Left hindlimb (tissue), 1 donor: ENCODE measurements around the gene MUC4.
A peak's percentile ranks its signal among the peaks of the same experiment; 100 is the strongest.
"Not testable (repeated sequence)": the region's sequence is repeated elsewhere in the genome, so short reads cannot be mapped to it uniquely, and the experiment has no call there.

Experiments used
- DNase-seq: peaks from one replicate; pipeline ENCODE4 v3.0.0-alpha.2; 2018

MUC4 gene

DNA sequence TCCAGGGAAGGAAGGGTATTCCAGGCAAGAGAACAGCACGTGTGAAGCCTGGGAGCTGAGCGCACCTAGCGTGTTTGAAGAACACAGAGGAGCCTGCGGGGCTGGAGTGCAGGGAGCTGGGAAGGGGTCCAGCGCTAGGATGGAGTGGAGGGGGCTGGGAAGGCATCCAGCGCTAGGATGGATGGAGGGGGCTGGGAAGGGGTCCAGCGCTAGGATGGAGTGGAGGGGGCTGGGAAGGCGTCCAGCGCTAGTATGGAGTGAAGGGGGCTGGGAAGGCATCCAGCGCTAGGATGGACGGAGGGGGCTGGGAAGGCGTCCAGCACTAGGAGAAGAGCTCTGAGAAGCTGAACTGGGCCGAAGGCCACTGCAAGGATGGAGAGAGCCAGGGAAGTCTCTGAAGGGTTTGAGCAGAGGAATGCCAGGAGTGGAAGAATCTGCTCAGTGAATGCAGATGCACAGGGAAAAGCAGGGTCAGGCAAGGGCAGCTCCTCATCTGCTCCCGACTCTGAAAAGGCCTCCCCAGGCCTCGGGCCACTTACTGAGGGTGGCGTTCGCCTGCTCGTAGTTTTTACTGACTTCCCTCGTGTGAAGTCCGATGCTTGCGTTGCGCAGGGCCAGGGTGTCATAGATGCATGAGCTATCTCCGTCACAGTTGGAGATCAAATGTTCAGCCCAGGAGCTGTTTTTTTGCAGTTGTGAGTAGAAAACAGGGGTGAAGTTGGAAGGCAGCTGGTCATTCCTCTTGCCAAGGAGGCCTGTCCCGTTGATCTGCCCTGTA is 51.2 kb downstream of the MUC4 start:
- DNase-seq, result peak; percentile 72

DNA sequence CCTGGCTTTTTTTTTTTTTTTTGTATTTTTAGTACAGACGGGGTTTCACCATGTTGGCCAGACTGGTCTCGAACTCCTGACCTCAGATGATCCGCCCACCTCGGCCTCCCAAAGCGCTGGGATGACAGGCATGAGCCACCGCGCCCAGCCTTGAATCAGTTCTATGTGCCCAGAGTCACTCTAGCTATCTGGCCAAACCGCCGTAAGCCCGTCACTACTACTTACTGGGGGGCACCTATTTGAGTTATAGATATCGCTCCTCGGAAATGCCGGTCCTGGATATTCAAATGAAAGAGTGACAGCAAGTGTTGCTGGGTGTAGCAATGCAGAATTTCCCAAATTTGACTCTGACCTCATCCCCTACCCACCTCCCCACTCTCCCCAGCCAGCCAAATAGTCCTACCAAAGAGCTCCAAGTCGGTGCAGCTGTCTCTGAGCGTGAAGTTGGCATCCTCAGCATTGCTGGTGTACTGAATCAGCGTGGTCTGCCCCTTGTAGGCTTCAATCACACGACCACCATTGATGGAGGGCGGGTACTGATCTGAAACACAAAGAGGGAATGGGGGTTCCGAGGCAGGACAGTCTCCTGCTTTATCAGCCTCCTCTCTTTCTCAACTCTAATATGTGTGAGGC is 52.9 kb downstream of the MUC4 start:
- DNase-seq, result no peak

DNA sequence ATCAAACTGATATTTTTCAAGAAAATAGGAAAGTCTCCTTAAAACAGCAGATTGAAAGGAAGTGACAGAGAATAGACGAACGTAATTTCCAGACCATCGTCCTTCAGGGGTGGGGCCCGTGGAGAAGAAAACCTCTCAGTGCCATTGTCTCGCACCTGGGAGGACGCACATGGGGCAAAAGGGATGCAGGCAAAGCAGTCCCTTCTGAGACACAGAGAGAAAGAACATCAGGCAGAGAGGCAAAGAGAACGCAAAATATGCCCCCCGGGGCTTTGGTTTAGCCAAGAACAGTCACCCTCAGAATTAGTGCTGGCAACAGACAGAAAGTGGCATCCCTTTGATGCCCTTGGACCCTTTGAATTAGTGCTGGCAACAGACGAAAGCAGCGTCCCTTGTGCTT is 53.9 kb downstream of the MUC4 start:
- no peak for DNase-seq

DNA sequence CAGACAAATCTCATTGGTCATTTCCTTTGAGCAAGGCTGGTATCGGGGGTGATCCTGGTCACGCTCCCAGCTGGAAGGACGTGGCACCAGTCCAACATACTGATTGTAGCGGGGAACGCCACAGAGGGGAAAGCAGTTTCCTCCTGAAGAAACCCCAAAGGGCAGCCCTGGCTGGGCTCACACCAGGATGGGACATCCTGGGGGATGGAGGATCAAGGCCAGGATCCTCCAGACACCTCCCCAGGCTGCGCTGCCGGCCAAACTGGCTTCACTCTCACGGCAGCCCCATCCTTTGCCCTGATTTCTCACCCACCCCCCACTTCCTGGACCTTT is 54.3 kb downstream of the MUC4 start:
- DNase-seq, result no peak

DNA sequence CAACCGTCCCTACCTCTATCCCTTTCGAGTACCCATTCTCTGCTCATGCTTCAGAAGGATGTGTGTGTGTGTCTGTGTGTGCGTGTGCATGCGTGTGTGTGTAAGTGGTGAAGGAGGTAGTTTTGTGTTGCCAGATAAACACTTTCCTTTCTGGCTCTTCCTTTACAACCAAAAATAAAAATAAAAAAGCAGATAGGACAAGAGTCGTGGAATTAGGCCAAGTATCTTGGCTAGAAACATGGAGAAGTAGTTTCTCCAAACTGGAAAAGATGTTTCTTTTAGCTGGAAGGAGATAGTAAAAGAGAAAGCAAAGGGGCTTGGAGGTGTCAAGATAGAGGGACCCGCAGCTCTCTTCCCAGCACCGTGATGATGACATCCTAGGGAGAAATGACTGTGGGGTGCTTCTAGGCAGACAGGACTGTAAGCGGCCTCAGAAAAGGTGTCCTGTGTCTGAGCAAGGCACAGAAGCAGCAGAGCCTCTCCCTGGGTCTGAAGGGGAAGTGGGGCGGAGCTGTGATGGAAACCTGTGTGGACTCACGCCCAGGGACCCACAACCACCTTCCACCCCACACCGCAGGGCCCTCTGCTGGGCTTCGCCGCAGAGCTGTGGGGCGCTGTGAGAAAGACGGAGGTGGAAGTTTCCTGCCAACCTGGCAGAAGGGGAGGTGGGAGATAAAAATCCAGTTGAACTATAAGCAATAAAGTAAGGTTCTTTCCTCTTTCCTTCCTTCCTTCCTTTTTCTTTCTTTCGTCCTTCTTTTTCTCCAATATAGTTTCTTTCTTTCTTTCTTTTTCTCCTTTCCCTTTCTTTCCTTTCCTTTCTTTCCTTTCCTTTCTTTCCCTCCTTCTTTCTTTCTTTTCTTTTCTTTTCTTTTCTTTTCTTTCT is 55.7 kb downstream of the MUC4 start:
- no peak for DNase-seq

DNA sequence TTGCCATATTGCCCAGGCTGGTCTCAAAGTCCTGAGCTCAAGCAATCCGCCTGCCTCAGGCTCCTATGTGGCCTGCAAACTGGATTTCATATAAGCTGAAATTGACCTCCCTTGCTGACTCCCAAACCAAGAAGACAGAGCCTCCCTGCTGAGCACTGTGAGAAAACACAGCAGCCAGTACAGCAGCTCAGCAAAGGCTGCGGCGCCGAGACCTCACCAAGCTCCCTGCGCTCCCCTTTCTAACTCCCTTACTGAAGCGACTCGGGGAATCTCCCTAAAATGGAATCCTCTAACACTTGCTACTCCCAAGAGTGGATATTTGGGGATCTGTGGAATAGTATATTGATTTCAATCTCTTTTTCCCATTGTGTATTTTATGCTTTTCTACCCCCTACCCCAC is 56.3 kb downstream of the MUC4 start:
- no peak for DNase-seq

DNA sequence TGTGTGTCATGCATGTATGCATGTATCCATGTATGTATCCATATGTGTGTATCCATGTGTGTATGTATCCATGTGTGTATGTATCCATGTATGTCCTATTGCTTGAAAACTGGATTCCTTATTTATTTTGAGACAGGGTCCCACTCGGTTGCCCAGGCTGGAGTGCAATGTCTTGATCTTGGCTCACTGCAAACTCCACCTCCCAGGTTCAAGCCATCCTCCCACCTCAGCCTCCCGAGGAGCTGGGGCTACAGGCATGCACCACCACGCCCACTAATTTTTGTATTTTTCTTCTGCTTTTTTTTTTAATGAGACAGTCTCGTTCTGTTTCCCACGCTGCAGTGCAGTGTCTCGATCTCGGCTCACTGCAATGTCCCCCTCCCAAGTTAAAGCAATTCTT is 56.8 kb downstream of the MUC4 start:
- no peak for DNase-seq

DNA sequence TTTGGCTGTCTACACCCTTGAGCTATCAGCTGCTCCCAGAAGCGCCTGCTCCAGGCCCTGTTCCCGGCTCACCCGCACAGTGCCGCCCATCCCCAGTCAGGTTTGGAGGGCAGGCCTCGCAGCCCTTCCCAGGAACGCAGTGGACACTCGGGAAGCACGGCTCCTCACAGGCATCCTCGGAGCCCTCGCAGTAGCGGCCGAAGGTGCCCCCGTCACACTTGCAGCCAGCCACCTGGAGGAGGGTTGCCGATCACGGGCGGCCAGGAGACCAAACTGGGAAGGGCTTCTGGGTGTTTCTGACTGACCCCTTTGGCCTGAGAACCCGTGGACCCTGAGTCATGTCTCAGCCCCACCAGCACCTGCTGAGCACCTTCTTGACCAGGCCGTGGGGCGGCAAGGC is 57.6 kb downstream of the MUC4 start:
- no peak for DNase-seq

DNA sequence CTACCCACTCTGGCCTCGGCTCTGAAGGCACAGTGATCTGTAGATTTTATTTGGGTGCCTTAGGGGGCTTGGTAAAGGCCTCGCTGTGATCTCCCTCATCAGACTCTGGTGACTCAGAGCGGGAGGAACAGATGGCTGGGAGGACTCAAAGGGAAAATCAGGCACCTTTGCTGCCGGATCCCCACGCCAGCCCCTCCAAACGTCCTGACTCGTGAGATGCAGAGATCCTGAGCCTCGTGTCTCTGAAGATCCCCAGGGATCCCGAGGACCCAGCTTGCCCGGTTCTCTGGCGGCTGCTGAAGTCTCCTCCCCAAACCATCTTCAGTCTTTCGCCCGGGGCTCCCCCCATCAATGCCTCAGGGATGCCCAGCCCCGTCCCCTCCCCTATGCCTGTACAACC is 58.1 kb downstream of the MUC4 start:
- DNase-seq, result no peak

DNA sequence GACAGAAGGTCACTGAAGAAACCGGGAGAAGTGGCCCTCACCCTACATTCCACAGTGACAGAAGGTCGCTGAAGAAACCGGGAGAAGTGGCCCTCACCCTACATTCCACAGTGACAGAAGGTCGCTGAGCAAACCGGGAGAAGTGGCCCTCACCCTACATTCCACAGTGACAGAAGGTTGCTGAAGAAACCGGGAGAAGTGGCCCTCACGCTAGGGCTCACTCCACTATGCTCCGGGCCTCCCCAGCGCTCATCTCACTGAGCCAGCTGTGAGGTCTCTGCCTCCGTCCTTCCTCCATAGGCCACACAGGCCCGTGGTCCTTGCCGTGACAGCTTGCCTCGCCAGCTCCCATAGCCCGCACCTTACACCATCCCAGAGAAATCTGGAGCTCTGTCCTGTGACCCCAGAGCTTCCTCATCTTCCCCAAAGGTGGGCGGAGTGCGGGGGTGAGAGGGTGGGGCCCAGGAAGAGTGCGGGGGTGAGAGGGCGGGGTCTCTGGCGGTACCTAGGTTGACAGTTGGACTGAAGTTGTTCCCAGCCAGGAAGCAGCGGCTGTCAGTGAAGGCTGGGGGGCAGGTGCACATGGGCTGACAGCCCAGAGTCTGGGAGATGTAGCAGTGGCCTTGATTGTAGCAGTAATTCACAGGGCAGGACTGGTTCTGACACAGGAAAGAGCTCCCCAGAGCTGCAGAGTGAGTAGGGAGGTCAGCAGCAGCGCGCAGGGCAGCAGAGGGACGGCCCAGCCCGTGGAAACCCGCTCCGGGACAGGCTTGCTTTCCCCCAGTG is 59.0 kb downstream of the MUC4 start:
- no peak for DNase-seq

DNA sequence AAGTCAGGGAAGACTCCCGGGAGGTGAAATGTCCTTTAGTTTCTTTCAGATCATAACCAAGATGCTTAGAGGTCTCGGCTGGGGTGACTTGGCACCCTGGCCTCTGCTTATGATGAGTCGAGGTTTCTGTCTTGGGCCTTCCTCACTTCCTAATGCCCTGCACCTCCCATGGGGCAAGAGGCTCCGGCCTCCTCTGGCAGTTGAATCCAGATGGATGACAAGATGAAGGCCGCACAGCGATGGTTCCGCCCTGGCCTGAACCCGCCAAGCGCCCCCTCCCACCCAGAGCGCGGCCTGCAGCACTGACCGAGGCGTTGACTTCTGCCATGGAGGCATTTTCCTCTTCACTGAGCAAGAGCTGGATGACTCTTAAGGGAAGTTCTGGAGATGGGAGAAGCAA is 59.7 kb downstream of the MUC4 start:
- no peak for DNase-seq

DNA sequence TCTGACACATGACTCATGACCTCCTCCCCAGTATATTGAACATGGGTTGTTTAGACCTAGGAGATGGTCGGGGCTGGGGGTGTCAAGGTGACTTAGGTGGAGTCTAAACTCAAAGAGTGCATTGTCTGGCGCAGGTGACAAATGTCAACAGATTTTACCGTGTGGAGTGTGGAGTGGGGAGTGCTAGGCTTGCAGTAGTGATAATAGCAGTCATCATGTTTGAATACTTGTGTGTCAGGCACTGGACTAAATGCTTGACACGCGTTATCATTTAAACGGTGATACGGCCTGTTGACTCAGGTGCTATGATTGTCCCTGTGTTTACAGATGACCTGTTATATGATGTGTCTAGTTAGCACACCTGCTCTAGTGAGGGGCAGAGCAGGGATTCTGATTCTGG is 60.2 kb downstream of the MUC4 start:
- no peak for DNase-seq

DNA sequence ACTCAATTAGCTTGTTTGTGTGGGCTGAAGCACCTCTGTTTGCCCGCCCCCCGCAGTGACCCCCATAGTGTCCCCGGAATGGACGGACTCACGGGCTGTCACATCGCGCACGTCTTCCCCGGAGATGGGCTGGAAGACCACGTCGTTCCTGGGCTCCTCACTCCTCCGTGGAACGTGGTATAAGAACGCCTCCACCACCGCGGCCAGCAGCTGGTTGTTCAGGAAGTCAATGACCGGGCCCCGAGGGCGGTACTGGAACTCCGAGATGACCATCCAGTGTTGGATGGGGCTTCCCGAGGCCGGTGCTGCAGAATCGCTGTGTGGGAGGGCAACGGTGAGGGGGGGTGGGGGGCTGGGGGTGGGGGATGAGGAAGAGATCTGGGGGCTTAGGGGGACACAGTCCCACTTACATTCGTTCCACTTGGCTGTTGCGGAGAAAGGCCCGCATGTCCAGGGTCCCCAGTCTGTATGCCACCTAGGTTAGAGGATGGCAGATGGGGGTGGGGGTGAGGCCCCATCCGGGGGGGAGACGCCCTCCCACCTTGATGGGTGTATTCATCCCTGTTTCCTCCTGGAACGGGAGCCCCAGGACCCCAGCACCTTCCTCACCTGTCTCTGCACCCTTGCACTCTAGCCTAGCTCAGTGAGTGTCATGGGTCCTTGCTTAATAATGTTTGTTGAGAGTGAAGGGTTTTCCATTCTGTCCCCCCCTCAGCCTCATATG is 60.8 kb downstream of the MUC4 start:
- DNase-seq, result no peak

DNA sequence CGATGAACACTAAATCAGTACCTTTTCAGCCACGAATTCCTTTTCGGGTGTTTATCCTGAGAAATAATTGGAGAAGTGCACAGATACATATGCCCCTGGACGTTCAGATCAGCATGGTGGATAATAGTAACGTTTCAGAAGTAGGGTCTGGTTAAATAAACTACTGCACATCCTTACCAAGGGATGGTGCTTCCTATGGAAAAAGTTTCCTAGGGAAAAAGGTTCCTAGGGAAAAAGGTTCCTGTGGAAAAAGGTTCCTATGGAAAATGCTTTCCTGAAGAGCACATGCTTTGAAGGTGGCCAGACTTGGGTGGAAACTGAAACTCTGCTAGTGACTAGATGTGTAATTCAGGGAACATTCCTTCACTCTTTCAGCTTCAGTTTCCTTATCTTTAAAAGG is 62.6 kb downstream of the MUC4 start:
- DNase-seq, result not testable (repeated sequence)

DNA sequence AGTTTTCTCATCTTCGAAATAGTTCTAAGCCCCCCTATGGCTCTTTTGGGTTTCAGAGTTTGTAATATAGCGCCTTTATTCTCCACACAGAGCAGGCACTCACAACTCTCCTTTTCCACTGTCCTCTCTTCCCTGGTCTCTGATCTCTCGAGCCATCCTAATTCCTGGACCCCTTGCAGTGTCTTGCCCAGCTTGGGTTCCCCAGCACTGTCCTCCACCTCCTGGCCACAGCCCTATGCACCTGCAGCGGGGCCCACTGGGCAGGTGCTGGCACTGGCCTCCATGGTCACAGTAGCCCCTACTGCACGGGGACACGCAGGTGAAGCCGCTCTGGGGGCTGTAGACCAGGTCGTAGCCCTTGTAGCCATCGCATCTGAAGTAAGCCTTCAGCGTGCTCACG is 63.1 kb downstream of the MUC4 start:
- DNase-seq, result no peak

DNA sequence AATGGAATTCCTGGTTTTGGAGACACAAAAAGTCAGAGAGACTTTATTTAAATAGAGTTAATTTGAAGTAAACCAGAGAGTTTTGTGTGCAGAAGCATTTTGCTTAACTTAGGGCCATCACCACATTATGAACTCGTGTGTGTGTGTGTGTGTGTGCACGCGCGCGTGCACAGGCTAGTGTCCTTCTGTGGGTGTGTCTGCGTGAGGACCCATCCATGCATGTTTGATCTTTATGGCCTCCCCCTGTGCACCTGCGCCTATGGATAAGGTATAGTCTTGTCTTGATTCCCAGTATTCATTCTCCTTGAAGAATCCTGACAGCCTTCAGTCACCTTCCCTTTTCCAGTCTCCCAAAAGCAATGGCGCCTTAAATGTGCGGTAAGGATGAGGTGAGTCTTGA is 65.0 kb downstream of the MUC4 start:
- no peak for DNase-seq

DNA sequence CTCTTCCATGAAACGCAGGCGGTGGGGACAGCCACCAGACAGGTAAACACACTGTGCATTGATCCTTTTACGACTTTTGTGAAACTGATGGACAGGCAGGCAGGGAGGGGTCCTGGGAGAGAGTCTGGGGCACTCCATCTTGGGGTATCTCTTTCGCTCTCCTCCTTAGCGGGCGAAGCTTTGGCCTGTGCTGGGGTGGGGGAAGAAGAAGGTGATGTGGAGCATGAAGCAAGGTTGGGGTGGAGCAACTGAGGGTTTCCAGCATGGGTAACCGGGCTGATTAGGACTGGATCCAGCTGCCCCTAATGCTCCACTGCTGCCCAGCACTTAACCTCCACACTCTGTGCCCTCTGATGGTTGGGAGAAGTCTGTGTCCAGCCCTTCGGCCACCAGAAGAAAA is 65.4 kb downstream of the MUC4 start:
- DNase-seq, result no peak

DNA sequence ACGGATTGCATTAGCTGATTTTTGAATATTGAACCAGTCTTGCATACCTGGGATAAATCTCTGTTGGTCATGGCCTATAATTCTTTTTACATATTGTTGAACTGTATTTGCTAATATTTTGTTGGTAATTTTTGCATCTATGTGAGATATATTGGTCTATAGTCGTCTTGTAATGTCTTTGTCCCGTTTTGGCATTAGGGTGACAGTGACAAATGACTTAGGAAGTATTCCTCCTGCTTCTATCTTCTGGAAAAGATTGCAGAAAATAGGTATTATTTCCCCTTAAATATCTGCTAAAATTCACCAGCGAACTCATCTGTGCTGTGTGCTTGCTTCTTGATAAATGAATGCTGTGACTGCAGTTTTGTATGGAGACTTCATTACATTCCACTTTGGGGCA is 67.3 kb downstream of the MUC4 start:
- no peak for DNase-seq

DNA sequence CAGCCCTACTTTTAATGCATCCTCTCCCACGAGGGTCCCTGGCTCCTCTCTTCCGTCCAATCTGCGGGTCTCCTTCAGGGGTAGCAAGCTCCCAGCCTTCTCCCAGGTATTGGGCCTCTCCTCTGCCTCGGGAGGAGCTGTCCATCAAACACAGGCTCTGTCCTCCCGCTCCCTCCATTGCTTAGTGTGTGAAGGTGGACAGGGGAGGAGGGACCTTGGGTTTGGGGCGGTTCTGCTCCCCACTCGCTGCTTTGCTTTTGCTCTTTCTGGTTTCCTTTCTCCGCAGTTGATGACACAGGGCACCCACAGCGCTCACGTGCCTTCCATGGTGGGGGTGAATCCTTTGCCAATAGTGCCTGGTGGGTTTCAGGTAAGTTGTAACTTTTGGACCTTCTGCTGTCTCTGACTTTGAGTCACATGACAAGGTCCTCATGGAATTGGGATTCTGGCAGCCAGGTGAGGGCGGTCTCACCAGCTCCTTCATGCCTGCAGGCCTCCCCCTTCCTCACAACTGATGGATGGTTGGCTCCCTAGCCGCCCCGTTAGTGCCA is 72.1 kb downstream of the MUC4 start:
- DNase-seq, result no peak

DNA sequence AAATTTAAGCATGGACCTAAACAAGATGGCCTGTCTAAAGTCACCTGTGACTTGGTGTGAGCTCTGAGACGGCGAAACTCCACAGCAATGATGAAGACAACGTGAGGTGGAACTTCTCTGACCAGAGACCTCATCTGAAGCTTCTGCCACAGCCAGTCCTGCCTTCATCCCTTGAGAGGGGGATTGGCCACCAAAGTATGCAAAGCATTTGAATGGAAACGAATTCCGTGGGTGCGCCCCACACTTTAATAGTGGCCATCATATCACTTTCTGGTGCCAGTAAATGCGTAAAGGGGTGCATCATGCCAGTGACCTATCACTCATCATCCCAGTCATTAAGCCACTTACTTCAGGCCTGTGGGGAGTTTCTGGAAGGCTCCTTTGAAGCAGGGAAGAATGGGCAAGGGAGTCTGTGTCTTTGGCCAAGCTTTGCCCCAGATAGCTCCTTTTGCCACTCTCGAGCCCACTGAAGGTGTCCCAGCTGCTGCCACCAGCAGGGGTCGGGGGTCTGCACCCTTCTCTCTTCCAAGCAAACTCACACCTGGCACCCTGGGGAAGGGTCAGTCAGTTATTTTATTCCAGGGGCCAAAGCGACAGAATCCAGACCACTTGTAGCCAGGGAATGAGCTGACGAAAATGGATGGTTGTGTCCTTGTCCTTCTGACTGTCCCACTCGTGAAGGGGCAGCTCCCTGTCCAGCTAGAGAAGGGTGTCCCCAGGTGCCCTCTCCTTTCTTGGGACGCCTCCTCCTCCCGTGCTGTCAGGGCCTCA is 73.3 kb downstream of the MUC4 start:
- DNase-seq, result no peak

DNA sequence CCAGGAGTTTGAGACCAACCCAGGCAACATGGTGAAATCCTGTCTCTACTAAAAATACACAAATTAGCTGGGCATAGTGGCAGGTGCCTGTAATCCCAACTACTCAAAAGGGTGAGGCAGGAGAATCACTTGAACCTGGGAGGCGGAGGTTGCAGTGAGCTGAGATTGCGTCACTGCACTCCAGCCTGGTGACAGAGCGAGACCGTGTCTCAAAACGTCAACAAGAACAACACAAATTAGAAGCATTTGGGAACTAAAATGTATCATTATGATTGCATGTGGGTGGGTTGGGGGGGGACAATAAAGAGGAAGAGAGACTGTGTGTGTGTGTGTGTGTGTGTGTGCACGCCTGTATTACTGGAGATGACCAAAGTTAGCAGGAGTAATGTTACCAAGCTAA is 73.9 kb downstream of the MUC4 start:
- not testable (repeated sequence) for DNase-seq
